B cell (primary cell): Measurements from ENCODE around the gene ATG16L1. TPM values are rescaled to one million over a fixed set of nuclear protein-coding genes. Genes with fewer than 3 reads are reported as not detected.

Source experiments
- ATAC-seq: fragments of 200-7000 bp; cut with Tn5 transposase; one replicate; pipeline ENCODE4 v1.10.0; 2021; ENCODE audit warnings: low read depth, mild to moderate bottlenecking, moderate number of reproducible peaks, moderate library complexity
- CTCF ChIA-PET: fragments of 350-600 bp; sonication (Branson Sonifier 250); formaldehyde crosslinking; loops from one replicate; lab custom pipeline; 2021; ENCODE audit warnings: antibody characterized with exemption, inconsistent platforms; lab: Charles Lee
- POLR2A ChIA-PET: fragments of 350-600 bp; sonication (Branson Sonifier 250); formaldehyde crosslinking; loops from one replicate; lab custom pipeline; 2021; ENCODE audit warnings: antibody characterized with exemption; lab: Charles Lee
- DNase-seq: peaks from one replicate; pipeline ENCODE4 v3.0.0; 2013
- H2AFZ ChIP-seq: 2 replicates; pipeline ENCODE4 v1.6.1; 2012; ENCODE audit warnings: mild to moderate bottlenecking, low read depth, low read length; ENCODE audit not compliant: insufficient read depth, poor library complexity, severe bottlenecking
- H3K27ac ChIP-seq, 2 donors: 1 replicate in 1 of 2; 2 replicates in 1 of 2; pipeline ENCODE4 v1.5.1; 2012 to 2013; ENCODE audit warnings: low read length in 2 of 2, mild to moderate bottlenecking in 2 of 2, moderate library complexity in 1 of 2
- H3K27me3 ChIP-seq, 4 experiments: fragments of 200-600 bp in 1 of 4; sonication (generic) in 1 of 4; replicated peaks in 1 of 4; 1 replicate in 2 of 4; 2 replicates in 2 of 4; pipeline versions ENCODE4 v1.6.1 to v1.7.0; 2013 to 2016; ENCODE audit warnings: low read length in 3 of 4, mild to moderate bottlenecking in 2 of 4, mixed read lengths in 1 of 4, moderate library complexity in 1 of 4; ENCODE audit not compliant: insufficient read depth in 4 of 4, control insufficient read depth in 3 of 4; ENCODE audit errors: control extremely low read depth in 1 of 4
- H3K36me3 ChIP-seq, 2 experiments: replicated peaks in 1 of 2; 1 replicate in 1 of 2; 2 replicates in 1 of 2; pipeline versions ENCODE4 v1.6.1 to v1.7.1; 2013; ENCODE audit warnings: low read length in 1 of 2; ENCODE audit not compliant: insufficient read depth in 2 of 2, control insufficient read depth in 1 of 2; ENCODE audit errors: control extremely low read depth in 1 of 2, extremely low read depth in 1 of 2
- H3K4me1 ChIP-seq, 2 donors: fragments of 200-600 bp in 1 of 2; sonication (generic) in 1 of 2; 1 replicate in 1 of 2; 2 replicates in 1 of 2; pipeline versions ENCODE4 v1.5.1 to v1.6.1; 2013 to 2017; ENCODE audit warnings: low read length in 2 of 2; ENCODE audit not compliant: control insufficient read depth in 2 of 2, insufficient read depth in 2 of 2
- H3K4me2 ChIP-seq: replicated peaks from 2 replicates; pipeline ENCODE3; 2012; ENCODE audit warnings: mild to moderate bottlenecking, low read depth, low read length; ENCODE audit not compliant: poor library complexity, severe bottlenecking
- H3K4me3 ChIP-seq, 5 experiments: fragments of 200-600 bp in 1 of 5; sonication (generic) in 1 of 5; 1 replicate in 3 of 5; 2 replicates in 2 of 5; pipeline versions ENCODE4 v1.5.1 to v1.7.0; 2011 to 2016; ENCODE audit warnings: low read length in 4 of 5, mild to moderate bottlenecking in 4 of 5, low read depth in 2 of 5, control low read depth in 1 of 5, moderate library complexity in 1 of 5; ENCODE audit not compliant: insufficient read depth in 1 of 5; ENCODE audit errors: control extremely low read depth in 1 of 5, extremely low read depth in 1 of 5
- H3K79me2 ChIP-seq: fragments of 200-600 bp; sonication (generic); one replicate; pipeline ENCODE4 v1.6.0; 2016; ENCODE audit warnings: low read length; ENCODE audit not compliant: control insufficient read depth, insufficient read depth
- H3K9ac ChIP-seq: fragments of 200-600 bp; sonication (generic); 2 replicates; pipeline ENCODE4 v1.6.1; 2017; ENCODE audit warnings: mild to moderate bottlenecking, low read length, moderate library complexity
- H3K9me3 ChIP-seq, 3 donors: one replicate each; pipeline versions ENCODE4 v1.6.1 to v1.7.1; 2013; ENCODE audit warnings: low read length in 2 of 3; ENCODE audit not compliant: control insufficient read depth in 2 of 3, insufficient read depth in 1 of 3; ENCODE audit errors: control extremely low read depth in 1 of 3
- H4K20me1 ChIP-seq: 2 replicates; pipeline ENCODE4 v1.6.0; 2012; ENCODE audit warnings: mild to moderate bottlenecking, low read length; ENCODE audit not compliant: insufficient read depth, control insufficient read depth, poor library complexity, severe bottlenecking
- H3K27ac Mint-ChIP-seq: one replicate; pipeline ENCODE4 v1.8.0; 2021; ENCODE audit warnings: mixed read lengths
- H3K27me3 Mint-ChIP-seq: one replicate; pipeline ENCODE4 v1.8.0; 2021; ENCODE audit warnings: mixed read lengths
- H3K4me1 Mint-ChIP-seq: one replicate; pipeline ENCODE4 v1.8.0; 2021; ENCODE audit warnings: mixed read lengths
- H3K4me3 Mint-ChIP-seq: one replicate; pipeline ENCODE4 v1.8.0; 2021; ENCODE audit warnings: mixed read lengths
- H3K9me3 Mint-ChIP-seq: one replicate; pipeline ENCODE4 v1.8.0; 2022; ENCODE audit warnings: mixed read lengths; ENCODE audit not compliant: insufficient read depth
- EZH2 ChIP-seq: IDR thresholded peaks from 2 replicates; pipeline ENCODE4 v1.6.1; 2012; ENCODE audit warnings: borderline replicate concordance, low read depth, mild to moderate bottlenecking, moderate library complexity, low read length; ENCODE audit not compliant: insufficient read depth, poor library complexity, severe bottlenecking
- WGBS: methylation state at CpG from one replicate; pipeline ENCODE4 v1.1.5; 2013; ENCODE audit warnings: missing lambda C conversion rate; ENCODE audit not compliant: insufficient coverage; 5-methylcytosine and 5-hydroxymethylcytosine counted together
- intact Hi-C: fragments of 100-400 bp; cut with micrococcal nuclease; formaldehyde crosslinking; loops from one replicate; pipeline ENCODE4 v1.10.0; 2022
- polyA plus RNA-seq: library from polyadenylated mRNA; depleted of rRNA; stranded (reverse); fragments of >200 nt; gene quantifications from 2 replicates; pipeline ENCODE4 v1.2.3, GENCODE V29; 2012
- total RNA-seq, 2 donors: library from RNA; stranded (reverse); fragments of 120-200 nt in 1 of 2; gene quantifications; 1 replicate in 1 of 2; 2 replicates in 1 of 2; pipeline versions ENCODE4 v1.2.3 to v1.2.4, GENCODE V29; 2013 to 2022
- TF ChIP-seq, protein P1 (sequence below): fragments of 200-600 bp; IDR thresholded peaks from one replicate; pipeline ENCODE4 v1.8.0; 2022; ENCODE audit warnings: antibody characterized with exemption, mild to moderate bottlenecking

Gene ATG16L1
- total and polyA plus RNA-seq, 2 donors (not counting 1 experiment from before 2014, with no cell fraction given): 25.7 to 69.9 TPM

DNA sequence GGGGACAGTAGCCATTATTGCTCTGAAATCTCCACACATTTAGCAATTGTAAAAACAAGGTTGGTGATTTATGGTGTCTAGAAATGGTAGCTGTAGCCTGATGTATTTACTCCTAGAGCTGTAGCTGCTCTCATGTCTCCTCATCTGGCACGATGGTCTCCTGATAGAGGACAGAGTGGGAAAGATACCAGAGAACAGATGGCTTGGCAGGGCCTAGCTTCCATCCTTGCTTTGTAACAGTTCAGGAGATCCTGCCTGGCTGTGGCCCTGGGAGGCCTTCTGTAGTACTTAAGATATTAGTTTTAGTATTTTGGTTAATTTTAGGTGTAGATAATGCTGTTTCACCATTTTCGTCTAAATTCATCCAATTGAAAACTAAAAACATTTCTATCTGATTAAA is 6.7 kb downstream of the ATG16L1 start:
- Mint-ChIP-seq H3K27me3 (no peaks in the 10 kb centered on the region), H3K27ac (no peak overlapping the region), H3K4me3 (no peak overlapping the region), H3K9me3 (no peaks in the 10 kb centered on the region), H3K4me1 (peaks cover 53% of the 10 kb centered on the region)
- intact Hi-C loops: no loop called here
- H4K20me1 ChIP-seq: peaks cover 62% of the 10 kb centered on the region
- H3K27ac ChIP-seq: no peak overlapping the region
- ChIA-PET CTCF (no interaction called here), POLR2A (no interaction called here)
- H3K4me3 ChIP-seq: no peak overlapping the region
- ATAC-seq (no peak), DNase-seq (no peak)
- H3K9me3 ChIP-seq: no peaks in the 10 kb centered on the region
- H3K4me1 ChIP-seq: peaks cover 3 to 22% of the 10 kb centered on the region in 2 donors
- no peak overlapping the region for H3K4me2 ChIP-seq
- H3K79me2 ChIP-seq: peaks cover 94% of the 10 kb centered on the region
- H3K27me3 ChIP-seq: no peaks in the 10 kb centered on the region
- WGBS: 87% methylated on average over 1 of the region's 2 CpGs
- peaks cover 6 to 69% of the 10 kb centered on the region in 2 experiments for H3K36me3 ChIP-seq
- no peak overlapping the region for H2AFZ ChIP-seq
- no peak overlapping the region for H3K9ac ChIP-seq
- TF ChIP-seq, protein P1, sequence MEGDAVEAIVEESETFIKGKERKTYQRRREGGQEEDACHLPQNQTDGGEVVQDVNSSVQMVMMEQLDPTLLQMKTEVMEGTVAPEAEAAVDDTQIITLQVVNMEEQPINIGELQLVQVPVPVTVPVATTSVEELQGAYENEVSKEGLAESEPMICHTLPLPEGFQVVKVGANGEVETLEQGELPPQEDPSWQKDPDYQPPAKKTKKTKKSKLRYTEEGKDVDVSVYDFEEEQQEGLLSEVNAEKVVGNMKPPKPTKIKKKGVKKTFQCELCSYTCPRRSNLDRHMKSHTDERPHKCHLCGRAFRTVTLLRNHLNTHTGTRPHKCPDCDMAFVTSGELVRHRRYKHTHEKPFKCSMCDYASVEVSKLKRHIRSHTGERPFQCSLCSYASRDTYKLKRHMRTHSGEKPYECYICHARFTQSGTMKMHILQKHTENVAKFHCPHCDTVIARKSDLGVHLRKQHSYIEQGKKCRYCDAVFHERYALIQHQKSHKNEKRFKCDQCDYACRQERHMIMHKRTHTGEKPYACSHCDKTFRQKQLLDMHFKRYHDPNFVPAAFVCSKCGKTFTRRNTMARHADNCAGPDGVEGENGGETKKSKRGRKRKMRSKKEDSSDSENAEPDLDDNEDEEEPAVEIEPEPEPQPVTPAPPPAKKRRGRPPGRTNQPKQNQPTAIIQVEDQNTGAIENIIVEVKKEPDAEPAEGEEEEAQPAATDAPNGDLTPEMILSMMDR: no peak
- no peak for TF ChIP-seq EZH2

DNA sequence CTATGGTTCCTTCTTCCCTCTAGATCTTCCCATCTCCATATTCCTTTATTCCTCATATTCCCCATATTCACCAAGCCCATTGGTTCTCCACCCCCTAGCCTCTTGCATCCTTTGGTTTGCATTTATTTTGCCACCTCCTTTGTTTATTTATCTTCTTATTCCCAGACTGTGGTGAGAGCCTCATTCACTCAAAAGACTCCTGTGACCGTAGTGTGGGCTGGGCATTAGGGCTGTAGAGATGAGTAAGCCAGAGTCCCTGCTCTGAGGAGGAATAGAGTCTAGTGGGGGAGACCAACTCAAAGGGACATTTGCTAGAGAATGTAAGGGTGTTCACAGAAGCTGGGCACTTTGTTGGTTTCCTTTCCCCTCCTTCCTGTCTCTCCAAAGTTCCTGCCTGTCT is 8.3 kb downstream of the ATG16L1 start:
- H3K4me3 Mint-ChIP-seq: no peak overlapping the region
- CTCF ChIA-PET: no interaction called here
- ATAC-seq: no peak
- no peak overlapping the region for H3K9ac ChIP-seq
- peaks cover 86% of the 10 kb centered on the region for H3K79me2 ChIP-seq
- no peak overlapping the region for H3K4me3 ChIP-seq
- intact Hi-C loops: no loop called here
- POLR2A ChIA-PET: no interaction called here
- H3K9me3 Mint-ChIP-seq: no peaks in the 10 kb centered on the region
- H3K4me1 ChIP-seq: peaks cover 0 to 12% of the 10 kb centered on the region in 2 donors
- H4K20me1 ChIP-seq: peaks cover 55% of the 10 kb centered on the region
- no CpG with 5 or more reads among the region's 1 CpG for WGBS
- no peaks in the 10 kb centered on the region for H3K27me3 ChIP-seq
- no peak overlapping the region for H3K4me2 ChIP-seq
- TF ChIP-seq, protein P1: no peak
- TF ChIP-seq EZH2: no peak
- H2AFZ ChIP-seq: no peak overlapping the region
- no peak overlapping the region for H3K27ac ChIP-seq
- peaks cover 42% of the 10 kb centered on the region for H3K4me1 Mint-ChIP-seq
- no peaks in the 10 kb centered on the region for H3K9me3 ChIP-seq
- H3K36me3 ChIP-seq: peaks cover 13 to 74% of the 10 kb centered on the region in 2 experiments
- no peak overlapping the region for H3K27ac Mint-ChIP-seq
- no peaks in the 10 kb centered on the region for H3K27me3 Mint-ChIP-seq
- no peak for DNase-seq
